Measurements from ENCODE around the gene FNIP1.

DNA sequence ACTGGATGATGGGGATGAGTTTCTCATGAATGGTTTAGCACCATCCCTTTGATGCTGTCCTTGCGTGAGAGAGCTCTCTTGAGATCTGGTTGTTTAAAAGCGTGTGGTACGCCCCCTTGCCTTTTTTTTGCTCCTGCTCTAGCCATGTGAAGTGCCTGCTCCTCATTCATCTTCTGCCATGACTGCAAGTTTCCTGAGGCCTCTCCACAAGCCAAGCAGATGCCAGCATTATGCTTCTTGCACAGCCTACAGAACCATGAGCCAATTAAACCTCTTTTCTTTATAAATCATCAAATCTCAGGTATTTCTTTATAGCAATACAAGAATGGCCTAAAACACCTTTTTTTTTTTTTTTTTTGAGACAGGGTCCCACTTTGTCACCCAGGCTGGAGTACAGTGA is 32.8 kb downstream of the FNIP1 start:
- TF ChIP-seq EZH2 (IDR thresholded peaks at IDR 0.05; ENCODE audit: borderline replicate concordance, low read depth, low read length, severe bottlenecking) = no peak
- TF ChIP-seq, protein P1, sequence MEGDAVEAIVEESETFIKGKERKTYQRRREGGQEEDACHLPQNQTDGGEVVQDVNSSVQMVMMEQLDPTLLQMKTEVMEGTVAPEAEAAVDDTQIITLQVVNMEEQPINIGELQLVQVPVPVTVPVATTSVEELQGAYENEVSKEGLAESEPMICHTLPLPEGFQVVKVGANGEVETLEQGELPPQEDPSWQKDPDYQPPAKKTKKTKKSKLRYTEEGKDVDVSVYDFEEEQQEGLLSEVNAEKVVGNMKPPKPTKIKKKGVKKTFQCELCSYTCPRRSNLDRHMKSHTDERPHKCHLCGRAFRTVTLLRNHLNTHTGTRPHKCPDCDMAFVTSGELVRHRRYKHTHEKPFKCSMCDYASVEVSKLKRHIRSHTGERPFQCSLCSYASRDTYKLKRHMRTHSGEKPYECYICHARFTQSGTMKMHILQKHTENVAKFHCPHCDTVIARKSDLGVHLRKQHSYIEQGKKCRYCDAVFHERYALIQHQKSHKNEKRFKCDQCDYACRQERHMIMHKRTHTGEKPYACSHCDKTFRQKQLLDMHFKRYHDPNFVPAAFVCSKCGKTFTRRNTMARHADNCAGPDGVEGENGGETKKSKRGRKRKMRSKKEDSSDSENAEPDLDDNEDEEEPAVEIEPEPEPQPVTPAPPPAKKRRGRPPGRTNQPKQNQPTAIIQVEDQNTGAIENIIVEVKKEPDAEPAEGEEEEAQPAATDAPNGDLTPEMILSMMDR (IDR thresholded peaks at IDR 0.05; ENCODE audit: borderline replicate concordance, extremely low read depth, low read length, poor library complexity, severe bottlenecking) = no peak

Data from DND-41 (cell line).